ENCODE measurements around the gene LAMA3.

DNA sequence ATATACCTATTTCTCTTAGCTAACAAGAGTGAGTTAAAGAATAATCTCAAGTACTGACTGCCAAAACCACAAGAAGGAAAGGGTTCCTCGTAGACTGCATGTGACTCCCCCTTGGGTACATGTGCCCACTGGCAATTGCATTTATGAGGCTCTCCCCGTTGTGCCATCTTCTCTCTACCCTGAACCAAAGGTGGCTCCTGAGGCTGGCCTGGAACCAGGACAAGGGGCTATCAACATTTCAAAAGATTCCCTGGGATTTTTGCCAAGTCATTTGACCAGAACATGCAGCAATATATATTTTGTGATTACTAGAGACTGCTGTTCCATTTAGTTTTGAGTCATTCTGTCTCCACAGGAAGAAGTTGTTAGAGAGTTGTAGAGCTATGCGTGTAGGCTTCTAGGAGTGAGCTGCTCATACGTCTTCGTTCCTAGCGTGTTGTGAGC, 45.8 kb downstream of the LAMA3 start:
- TF ChIP-seq, protein P1, sequence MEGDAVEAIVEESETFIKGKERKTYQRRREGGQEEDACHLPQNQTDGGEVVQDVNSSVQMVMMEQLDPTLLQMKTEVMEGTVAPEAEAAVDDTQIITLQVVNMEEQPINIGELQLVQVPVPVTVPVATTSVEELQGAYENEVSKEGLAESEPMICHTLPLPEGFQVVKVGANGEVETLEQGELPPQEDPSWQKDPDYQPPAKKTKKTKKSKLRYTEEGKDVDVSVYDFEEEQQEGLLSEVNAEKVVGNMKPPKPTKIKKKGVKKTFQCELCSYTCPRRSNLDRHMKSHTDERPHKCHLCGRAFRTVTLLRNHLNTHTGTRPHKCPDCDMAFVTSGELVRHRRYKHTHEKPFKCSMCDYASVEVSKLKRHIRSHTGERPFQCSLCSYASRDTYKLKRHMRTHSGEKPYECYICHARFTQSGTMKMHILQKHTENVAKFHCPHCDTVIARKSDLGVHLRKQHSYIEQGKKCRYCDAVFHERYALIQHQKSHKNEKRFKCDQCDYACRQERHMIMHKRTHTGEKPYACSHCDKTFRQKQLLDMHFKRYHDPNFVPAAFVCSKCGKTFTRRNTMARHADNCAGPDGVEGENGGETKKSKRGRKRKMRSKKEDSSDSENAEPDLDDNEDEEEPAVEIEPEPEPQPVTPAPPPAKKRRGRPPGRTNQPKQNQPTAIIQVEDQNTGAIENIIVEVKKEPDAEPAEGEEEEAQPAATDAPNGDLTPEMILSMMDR (IDR thresholded peaks at IDR 0.05), result no peak
- no peak for TF ChIP-seq SIN3A (IDR thresholded peaks at IDR 0.05; ENCODE audit: borderline replicate concordance, insufficient read depth, low read depth, low read length)
- TF ChIP-seq, protein P2, sequence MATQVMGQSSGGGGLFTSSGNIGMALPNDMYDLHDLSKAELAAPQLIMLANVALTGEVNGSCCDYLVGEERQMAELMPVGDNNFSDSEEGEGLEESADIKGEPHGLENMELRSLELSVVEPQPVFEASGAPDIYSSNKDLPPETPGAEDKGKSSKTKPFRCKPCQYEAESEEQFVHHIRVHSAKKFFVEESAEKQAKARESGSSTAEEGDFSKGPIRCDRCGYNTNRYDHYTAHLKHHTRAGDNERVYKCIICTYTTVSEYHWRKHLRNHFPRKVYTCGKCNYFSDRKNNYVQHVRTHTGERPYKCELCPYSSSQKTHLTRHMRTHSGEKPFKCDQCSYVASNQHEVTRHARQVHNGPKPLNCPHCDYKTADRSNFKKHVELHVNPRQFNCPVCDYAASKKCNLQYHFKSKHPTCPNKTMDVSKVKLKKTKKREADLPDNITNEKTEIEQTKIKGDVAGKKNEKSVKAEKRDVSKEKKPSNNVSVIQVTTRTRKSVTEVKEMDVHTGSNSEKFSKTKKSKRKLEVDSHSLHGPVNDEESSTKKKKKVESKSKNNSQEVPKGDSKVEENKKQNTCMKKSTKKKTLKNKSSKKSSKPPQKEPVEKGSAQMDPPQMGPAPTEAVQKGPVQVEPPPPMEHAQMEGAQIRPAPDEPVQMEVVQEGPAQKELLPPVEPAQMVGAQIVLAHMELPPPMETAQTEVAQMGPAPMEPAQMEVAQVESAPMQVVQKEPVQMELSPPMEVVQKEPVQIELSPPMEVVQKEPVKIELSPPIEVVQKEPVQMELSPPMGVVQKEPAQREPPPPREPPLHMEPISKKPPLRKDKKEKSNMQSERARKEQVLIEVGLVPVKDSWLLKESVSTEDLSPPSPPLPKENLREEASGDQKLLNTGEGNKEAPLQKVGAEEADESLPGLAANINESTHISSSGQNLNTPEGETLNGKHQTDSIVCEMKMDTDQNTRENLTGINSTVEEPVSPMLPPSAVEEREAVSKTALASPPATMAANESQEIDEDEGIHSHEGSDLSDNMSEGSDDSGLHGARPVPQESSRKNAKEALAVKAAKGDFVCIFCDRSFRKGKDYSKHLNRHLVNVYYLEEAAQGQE (IDR thresholded peaks at IDR 0.05; ENCODE audit: insufficient read depth in 1 of 2, low read depth in 2 of 2, low read length in 1 of 2), result no peak
- TF ChIP-seq POLR2AphosphoS5 (IDR thresholded peaks at IDR 0.05; ENCODE audit: low read depth, low read length), result no peak

Data from Panc1 (cell line).